HepG2 (cell line): ENCODE data around the gene PGRMC2. TPM values are rescaled to one million over a fixed set of nuclear protein-coding genes. Genes with fewer than 3 reads are reported as not detected.

ENCODE experiments used
- ATAC-seq: fragments of 200-7000 bp; cut with Tn5 transposase; 3 replicates; pipeline ENCODE4 v1.9.1; 2020; ENCODE audit warnings: mild to moderate bottlenecking, moderate library complexity
- BruUV-seq: library from RNA; stranded (reverse); fragments of 400-500 nt; replicated peaks from 2 replicates; lab custom pipeline; 2021; lab: Mats Ljungman, UMichigan
- CTCF ChIA-PET: fragments of 300-600 bp; formaldehyde crosslinking; extraction: SDS; loops from one replicate; lab custom pipeline; 2021; ENCODE audit warnings: low total read pairs, inconsistent platforms, low intra/inter-chr PET ratio; lab: Yijun Ruan, JAX
- POLR2A ChIA-PET: fragments of 350-600 bp; sonication (Branson Sonifier 250); formaldehyde crosslinking; loops from one replicate; lab custom pipeline; 2020; ENCODE audit warnings: antibody characterized with exemption, inconsistent platforms; lab: Yijun Ruan, JAX
- DNase-seq: peaks from one replicate; pipeline ENCODE4 v3.0.0-alpha.2; 2015; ENCODE audit warnings: low spot score
- FAIRE-seq: peaks from 3 replicates; lab custom pipeline; 2011; peaks lifted over from hg19 to GRCh38; lab: Jason Lieb, UNC
- H2AFZ ChIP-seq: one replicate; pipeline ENCODE4 v1.6.1; 2011; ENCODE audit warnings: low read length, inconsistent platforms
- H3K27ac ChIP-seq: fragments of 300-600 bp; 3 replicates; pipeline ENCODE4 v1.8.0; 2011; ENCODE audit warnings: mixed run types, mild to moderate bottlenecking, mixed read lengths, low read length, inconsistent platforms; ENCODE audit not compliant: insufficient read depth; ENCODE audit errors: extremely low read length
- H3K27me3 ChIP-seq, 2 experiments: fragments of 200-600 bp in 1 of 2; 2 replicates in 1 of 2; 3 replicates in 1 of 2; pipeline versions ENCODE4 v1.6.0 to v1.8.0; 2011; ENCODE audit warnings: low read length in 2 of 2, mild to moderate bottlenecking in 2 of 2, moderate library complexity in 2 of 2, inconsistent platforms in 1 of 2; ENCODE audit not compliant: insufficient read depth in 2 of 2, control insufficient read depth in 1 of 2
- H3K36me3 ChIP-seq, 2 experiments: fragments of 200-600 bp in 1 of 2; replicated peaks in 1 of 2; 2 replicates in 1 of 2; 3 replicates in 1 of 2; pipeline versions ENCODE4 v1.5.1 to v1.8.0; 2011; ENCODE audit warnings: low read length in 2 of 2, inconsistent platforms in 1 of 2; ENCODE audit not compliant: insufficient read depth in 2 of 2, control insufficient read depth in 1 of 2
- H3K4me1 ChIP-seq: 2 replicates; pipeline ENCODE4 v1.5.1; 2012; ENCODE audit warnings: low read length, inconsistent platforms; ENCODE audit not compliant: insufficient read depth
- H3K4me2 ChIP-seq: 2 replicates; pipeline ENCODE4 v1.6.0; 2011; ENCODE audit warnings: low read depth, low read length, inconsistent platforms
- H3K4me3 ChIP-seq, 3 experiments: fragments of 200-600 bp in 1 of 3; sonication (generic), shearing (Covaris generic) in 1 of 3; replicated peaks in 1 of 3; 2 replicates each; pipeline ENCODE4 v1.5.1; 2011 to 2016; ENCODE audit warnings: low read length in 3 of 3, inconsistent platforms in 2 of 3, low read depth in 2 of 3, mild to moderate bottlenecking in 2 of 3, control low read depth in 1 of 3, mixed read lengths in 1 of 3; ENCODE audit not compliant: insufficient read depth in 1 of 3
- H3K79me2 ChIP-seq: one replicate; pipeline ENCODE4 v1.6.1; 2011; ENCODE audit warnings: low read length, inconsistent platforms; ENCODE audit not compliant: insufficient read depth
- H3K9ac ChIP-seq: 2 replicates; pipeline ENCODE4 v1.6.0; 2011; ENCODE audit warnings: mild to moderate bottlenecking, low read depth, low read length, inconsistent platforms; ENCODE audit not compliant: insufficient read depth
- H3K9me3 ChIP-seq: 2 replicates; pipeline ENCODE4 v1.5.1; 2012; ENCODE audit warnings: mild to moderate bottlenecking, low read length
- H4K20me1 ChIP-seq: 2 replicates; pipeline ENCODE4 v1.6.0; 2011; ENCODE audit warnings: inconsistent platforms, mild to moderate bottlenecking, low read length, moderate library complexity; ENCODE audit not compliant: insufficient read depth
- GATAD2A ChIP-seq: IDR thresholded peaks from 2 replicates; pipeline ENCODE4 v1.6.1; 2016
- KLF15 ChIP-seq: sonication (generic); formaldehyde crosslinking; IDR thresholded peaks from 2 replicates; pipeline ENCODE4 v1.8.1; 2023; ENCODE audit warnings: borderline replicate concordance, mild to moderate bottlenecking, inconsistent platforms, missing genetic modification reagents, mixed read lengths
- SOX6 ChIP-seq, 2 experiments: fragments of 450-650 bp in 1 of 2; sonication (generic) in 1 of 2; formaldehyde crosslinking in 1 of 2; IDR thresholded peaks; 2 replicates each; pipeline versions ENCODE4 v1.4.0 to v1.6.1; 2017 to 2020; ENCODE audit warnings: antibody characterized with exemption in 1 of 2, mild to moderate bottlenecking in 1 of 2, missing genetic modification reagents in 1 of 2
- SYNCRIP ChIP-seq: fragments of 200-400 bp; formaldehyde crosslinking; IDR thresholded peaks from 2 replicates; pipeline ENCODE4 v1.6.1; 2018; ENCODE audit warnings: mild to moderate bottlenecking, low read depth, low read length; ENCODE audit not compliant: insufficient read depth
- ZBTB42 ChIP-seq: sonication (generic); formaldehyde crosslinking; IDR thresholded peaks from 2 replicates; pipeline ENCODE4 v1.5.0; 2020; ENCODE audit warnings: mild to moderate bottlenecking, missing genetic modification reagents
- ZNF232 ChIP-seq: sonication (generic); formaldehyde crosslinking; IDR thresholded peaks from 2 replicates; pipeline ENCODE4 v1.4.0; 2020; ENCODE audit warnings: missing genetic modification reagents, borderline replicate concordance
- WGBS: methylation state at CpG from one replicate; pipeline ENCODE4 v1.1.6; 2017; ENCODE audit warnings: low lambda C conversion rate; 5-methylcytosine and 5-hydroxymethylcytosine counted together
- in situ Hi-C: cut with HindIII; loops from 2 replicates; pipeline ENCODE4 v1.10.0; 2017; ENCODE audit warnings: low pct_unique_long_range_greater_than_20kb; ENCODE audit not compliant: extremely low pct_ligation_motif_present
- intact Hi-C: fragments of 100-400 bp; cut with micrococcal nuclease; formaldehyde crosslinking; loops from one replicate; pipeline ENCODE4 v1.10.0; 2022; ENCODE audit not compliant: unreplicated experiment
- polyA plus RNA-seq, 8 experiments: library from polyadenylated mRNA; depleted of rRNA in 3 of 8; stranded (reverse) in 7 of 8; unstranded in 1 of 8; fragments of >200 nt; fragmentation: Illumina TruSeq in 4 of 8; extraction: Trizol in 4 of 8; gene quantifications; 2 replicates each; pipeline versions ENCODE4 v1.2.1 to v1.2.3, GENCODE V29; 2011 to 2016; ENCODE audit warnings: low read depth in 4 of 8, missing spikeins in 1 of 8, mixed read lengths in 1 of 8; ENCODE audit not compliant: insufficient read depth in 1 of 8
- total RNA-seq, 5 experiments: library from RNA; depleted of rRNA; stranded (reverse); fragments of >200 nt; fragmentation: Illumina TruSeq; extraction: Trizol; gene quantifications; 2 replicates each; pipeline ENCODE4 v1.2.3, GENCODE V29; 2016; ENCODE audit warnings: low read depth in 1 of 5
- TF ChIP-seq, protein P1 (sequence below): sonication (generic); formaldehyde crosslinking; IDR thresholded peaks from one replicate; pipeline ENCODE4 v1.5.1; 2020; ENCODE audit warnings: mild to moderate bottlenecking, missing genetic modification reagents; ENCODE audit errors: not compliant biosample characterization

PGRMC2 gene
- total and polyA plus RNA-seq, 2 of the 13 experiments (the other 11 are each of a cell fraction or from before 2014, with no cell fraction given), result 16.0 to 19.8 TPM

DNA sequence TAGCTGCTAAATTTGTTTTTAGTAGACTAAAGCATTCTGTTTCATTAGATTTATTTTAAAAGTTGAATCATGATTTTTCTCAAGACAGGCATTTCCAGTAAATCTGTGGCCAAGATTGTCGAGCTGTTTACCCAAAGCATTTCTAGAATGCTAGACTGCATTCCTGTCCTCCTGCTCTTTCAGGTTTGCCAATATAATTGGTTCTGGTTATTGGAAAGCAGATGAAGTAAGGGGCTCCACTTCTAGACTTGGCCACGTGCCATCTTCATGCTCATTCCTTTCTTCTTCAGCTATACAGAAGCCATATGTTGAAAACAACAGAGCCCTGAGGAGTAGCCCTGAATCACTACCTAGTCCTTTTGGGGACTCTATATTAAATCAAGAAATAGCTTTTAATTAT, 62.5 kb downstream of the PGRMC2 start:
- Histone ChIP-seq H3K4me2 (no peak overlapping the region), H3K4me1 (no peaks in the 10 kb centered on the region), H3K27ac (no peak overlapping the region), H3K27me3 (no peaks in the 10 kb centered on the region), H3K79me2 (no peaks in the 10 kb centered on the region), H3K4me3 (no peak overlapping the region), H3K9ac (no peak overlapping the region), H2AFZ (no peak overlapping the region), H3K36me3 (no peaks in the 10 kb centered on the region), H4K20me1 (no peaks in the 10 kb centered on the region), H3K9me3 (no peaks in the 10 kb centered on the region)
- TF ChIP-seq, protein P1, sequence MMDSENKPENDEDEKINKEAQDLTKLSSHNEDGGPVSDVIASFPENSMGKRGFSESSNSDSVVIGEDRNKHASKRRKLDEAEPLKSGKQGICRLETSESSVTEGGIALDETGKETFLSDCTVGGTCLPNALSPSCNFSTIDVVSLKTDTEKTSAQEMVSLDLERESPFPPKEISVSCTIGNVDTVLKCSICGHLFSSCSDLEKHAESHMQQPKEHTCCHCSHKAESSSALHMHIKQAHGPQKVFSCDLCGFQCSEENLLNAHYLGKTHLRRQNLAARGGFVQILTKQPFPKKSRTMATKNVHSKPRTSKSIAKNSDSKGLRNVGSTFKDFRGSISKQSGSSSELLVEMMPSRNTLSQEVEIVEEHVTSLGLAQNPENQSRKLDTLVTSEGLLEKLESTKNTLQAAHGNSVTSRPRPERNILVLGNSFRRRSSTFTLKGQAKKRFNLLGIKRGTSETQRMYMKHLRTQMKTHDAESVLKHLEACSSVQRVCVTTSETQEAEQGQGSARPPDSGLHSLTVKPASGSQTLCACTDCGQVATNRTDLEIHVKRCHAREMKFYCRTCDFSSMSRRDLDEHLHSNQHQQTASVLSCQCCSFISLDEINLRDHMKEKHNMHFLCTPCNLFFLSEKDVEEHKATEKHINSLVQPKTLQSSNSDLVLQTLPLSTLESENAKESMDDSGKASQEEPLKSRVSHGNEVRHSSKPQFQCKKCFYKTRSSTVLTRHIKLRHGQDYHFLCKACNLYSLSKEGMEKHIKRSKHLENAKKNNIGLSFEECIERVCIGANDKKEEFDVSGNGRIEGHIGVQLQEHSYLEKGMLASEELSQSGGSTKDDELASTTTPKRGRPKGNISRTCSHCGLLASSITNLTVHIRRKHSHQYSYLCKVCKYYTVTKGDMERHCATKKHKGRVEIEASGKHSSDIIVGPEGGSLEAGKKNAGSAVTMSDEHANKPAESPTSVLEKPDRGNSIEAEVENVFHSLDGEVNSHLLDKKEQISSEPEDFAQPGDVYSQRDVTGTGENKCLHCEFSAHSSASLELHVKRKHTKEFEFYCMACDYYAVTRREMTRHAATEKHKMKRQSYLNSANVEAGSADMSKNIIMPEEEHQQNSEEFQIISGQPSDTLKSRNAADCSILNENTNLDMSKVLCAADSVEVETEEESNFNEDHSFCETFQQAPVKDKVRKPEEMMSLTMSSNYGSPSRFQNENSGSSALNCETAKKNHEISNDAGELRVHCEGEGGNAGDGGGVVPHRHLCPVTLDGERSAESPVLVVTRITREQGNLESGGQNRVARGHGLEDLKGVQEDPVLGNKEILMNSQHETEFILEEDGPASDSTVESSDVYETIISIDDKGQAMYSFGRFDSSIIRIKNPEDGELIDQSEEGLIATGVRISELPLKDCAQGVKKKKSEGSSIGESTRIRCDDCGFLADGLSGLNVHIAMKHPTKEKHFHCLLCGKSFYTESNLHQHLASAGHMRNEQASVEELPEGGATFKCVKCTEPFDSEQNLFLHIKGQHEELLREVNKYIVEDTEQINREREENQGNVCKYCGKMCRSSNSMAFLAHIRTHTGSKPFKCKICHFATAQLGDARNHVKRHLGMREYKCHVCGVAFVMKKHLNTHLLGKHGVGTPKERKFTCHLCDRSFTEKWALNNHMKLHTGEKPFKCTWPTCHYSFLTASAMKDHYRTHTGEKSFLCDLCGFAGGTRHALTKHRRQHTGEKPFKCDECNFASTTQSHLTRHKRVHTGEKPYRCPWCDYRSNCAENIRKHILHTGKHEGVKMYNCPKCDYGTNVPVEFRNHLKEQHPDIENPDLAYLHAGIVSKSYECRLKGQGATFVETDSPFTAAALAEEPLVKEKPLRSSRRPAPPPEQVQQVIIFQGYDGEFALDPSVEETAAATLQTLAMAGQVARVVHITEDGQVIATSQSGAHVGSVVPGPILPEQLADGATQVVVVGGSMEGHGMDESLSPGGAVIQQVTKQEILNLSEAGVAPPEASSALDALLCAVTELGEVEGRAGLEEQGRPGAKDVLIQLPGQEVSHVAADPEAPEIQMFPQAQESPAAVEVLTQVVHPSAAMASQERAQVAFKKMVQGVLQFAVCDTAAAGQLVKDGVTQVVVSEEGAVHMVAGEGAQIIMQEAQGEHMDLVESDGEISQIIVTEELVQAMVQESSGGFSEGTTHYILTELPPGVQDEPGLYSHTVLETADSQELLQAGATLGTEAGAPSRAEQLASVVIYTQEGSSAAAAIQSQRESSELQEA (CRISPR knock-in tag), result no peak
- no peak for TF ChIP-seq KLF15 (CRISPR knock-in tag)
- TF ChIP-seq SOX6 (IDR thresholded peaks at IDR 0.05), result no peak
- no peak for TF ChIP-seq SOX6 (CRISPR knock-in tag; IDR thresholded peaks at IDR 0.05)
- TF ChIP-seq ZNF232 (CRISPR knock-in tag), result no peak
- TF ChIP-seq GATAD2A (CRISPR knock-in tag), result no peak
- no peak for TF ChIP-seq ZBTB42 (CRISPR knock-in tag)
- TF ChIP-seq SYNCRIP, result no peak
- intact Hi-C loops (no loop called here), in situ Hi-C loops (no loop called here)
- ChIA-PET CTCF (no interaction called here), POLR2A (no interaction called here)
- no peak for FAIRE-seq
- DNase-seq, result no peak
- ATAC-seq, result no peak
- BruUV-seq, result no TSS peak
- WGBS, result 87% methylated on average over 2 of the region's 2 CpGs
